ENCODE data around the gene COG3. TPM values are rescaled to one million over a fixed set of nuclear protein-coding genes. Genes with fewer than 3 reads are reported as not detected.

COG3 gene
- polyA plus RNA-seq, 4 donors = 15.9 to 29.4 (median 22.3) TPM

DNA sequence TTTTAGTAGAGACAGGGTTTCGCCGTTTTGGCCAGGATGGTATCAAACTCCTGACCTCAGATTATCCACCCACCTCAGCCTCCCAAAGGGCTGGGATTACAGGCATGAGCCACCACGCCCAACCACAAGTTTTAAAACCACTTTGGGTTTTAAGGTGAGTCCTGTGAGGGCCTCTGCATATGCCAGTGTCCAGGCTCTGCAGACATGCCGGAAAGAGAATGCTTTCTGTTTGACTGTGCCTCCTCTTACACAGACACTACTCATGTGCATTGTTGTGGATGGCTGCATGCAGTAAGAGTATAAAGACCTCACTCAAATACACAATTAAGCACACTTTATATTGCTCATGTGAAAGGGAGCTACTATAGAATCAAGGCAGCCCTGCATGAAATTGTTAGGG, 25.7 kb upstream of the COG3 start:
- H3K27ac ChIP-seq (ENCODE audit: low read depth in 1 of 3, low read length in 2 of 3) = no peak overlapping the region
- H3K9me3 ChIP-seq (ENCODE audit: control insufficient read depth in 2 of 2, insufficient read depth in 1 of 2, low read depth in 1 of 2, low read length in 1 of 2) = no peaks in the 10 kb centered on the region
- no peak overlapping the region for H3K4me3 ChIP-seq (ENCODE audit: low read depth in 1 of 3, low read length in 3 of 3)
- WGBS, 3 donors = 78 to 86% (median 82%) methylated on average over 4 of the region's 4 CpGs
- H3K36me3 ChIP-seq (ENCODE audit: control insufficient read depth in 3 of 3, insufficient read depth in 2 of 3, low read depth in 1 of 3, low read length in 3 of 3) = no peaks in the 10 kb centered on the region
- peaks cover 0 to 9% (median 0%) of the 10 kb centered on the region in 3 donors for H3K4me1 ChIP-seq (ENCODE audit: control insufficient read depth in 3 of 3, insufficient read depth in 2 of 3, low read depth in 1 of 3, low read length in 2 of 3)
- no peak for DNase-seq
- H3K27me3 ChIP-seq (ENCODE audit: control insufficient read depth in 3 of 3, insufficient read depth in 3 of 3, low read length in 3 of 3) = no peaks in the 10 kb centered on the region
- no peak for FAIRE-seq

DNA sequence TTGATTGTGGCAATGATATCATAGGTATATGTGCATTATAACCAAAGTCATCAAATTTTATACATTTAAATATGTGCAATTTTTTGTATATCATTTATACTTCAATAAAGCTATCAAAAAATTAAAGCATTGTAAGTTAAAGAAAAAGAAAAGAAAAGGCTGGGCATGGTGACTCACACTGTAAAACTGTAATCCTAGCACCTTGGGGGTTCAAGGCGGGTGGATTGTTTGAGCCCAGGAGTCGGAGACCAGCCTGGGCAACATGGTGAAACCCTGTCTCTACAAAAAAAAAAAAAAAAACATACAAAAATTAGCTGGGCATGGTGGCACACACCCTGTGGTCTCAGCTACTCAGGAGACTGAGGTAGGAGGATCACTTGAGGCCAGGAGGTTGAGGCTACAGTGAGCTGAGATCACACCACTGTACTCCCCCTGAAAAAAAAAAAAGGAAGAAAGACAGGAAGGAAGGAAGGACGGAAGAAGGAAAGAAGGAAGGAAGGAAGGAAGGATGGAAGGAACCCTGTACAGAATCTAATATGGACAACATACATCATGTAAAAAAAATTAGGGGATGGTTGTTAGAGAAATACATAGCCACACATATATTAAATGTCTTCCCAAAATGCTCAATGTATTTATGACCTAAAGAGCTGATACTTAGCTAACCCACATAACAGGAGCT, 24.8 kb upstream of the COG3 start:
- H3K4me1 ChIP-seq (ENCODE audit: control insufficient read depth in 3 of 3, insufficient read depth in 2 of 3, low read depth in 1 of 3, low read length in 2 of 3) = peaks cover 0 to 3% (median 0%) of the 10 kb centered on the region in 3 donors
- DNase-seq (no peak), FAIRE-seq (no peak)
- no peak overlapping the region for H3K4me3 ChIP-seq (ENCODE audit: low read depth in 1 of 3, low read length in 3 of 3)
- no peaks in the 10 kb centered on the region for H3K27me3 ChIP-seq (ENCODE audit: control insufficient read depth in 3 of 3, insufficient read depth in 3 of 3, low read length in 3 of 3)
- WGBS, 3 donors = 81 to 92% (median 90%) methylated on average over 3 of the region's 3 CpGs
- no peaks in the 10 kb centered on the region for H3K9me3 ChIP-seq (ENCODE audit: control insufficient read depth in 2 of 2, insufficient read depth in 1 of 2, low read depth in 1 of 2, low read length in 1 of 2)
- no peaks in the 10 kb centered on the region for H3K36me3 ChIP-seq (ENCODE audit: control insufficient read depth in 3 of 3, insufficient read depth in 2 of 3, low read depth in 1 of 3, low read length in 3 of 3)
- no peak overlapping the region for H3K27ac ChIP-seq (ENCODE audit: low read depth in 1 of 3, low read length in 2 of 3)

DNA sequence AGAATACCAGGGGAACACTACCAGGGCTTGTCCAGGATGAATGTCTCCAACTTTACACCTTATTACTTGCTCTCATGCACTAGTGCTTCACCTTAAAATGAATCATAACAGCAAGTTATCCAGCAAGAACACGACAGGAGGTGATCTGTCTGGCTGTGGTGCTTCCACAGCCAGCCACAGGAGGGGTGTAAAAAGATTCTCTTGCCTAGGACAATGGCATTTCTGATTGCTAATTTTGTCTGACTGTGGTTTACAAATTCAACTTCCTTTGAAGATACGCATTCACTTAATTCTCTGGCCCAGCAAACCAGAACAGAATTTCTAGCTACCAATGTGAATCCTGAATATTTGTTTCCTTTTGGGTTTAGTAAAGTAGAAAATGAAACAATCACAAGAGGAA, 23.1 kb upstream of the COG3 start:
- H3K4me1 ChIP-seq (ENCODE audit: control insufficient read depth in 3 of 3, insufficient read depth in 2 of 3, low read depth in 1 of 3, low read length in 2 of 3) = no peaks in the 10 kb centered on the region
- no peaks in the 10 kb centered on the region for H3K36me3 ChIP-seq (ENCODE audit: control insufficient read depth in 3 of 3, insufficient read depth in 2 of 3, low read depth in 1 of 3, low read length in 3 of 3)
- DNase-seq (no peak), FAIRE-seq (no peak)
- H3K27ac ChIP-seq (ENCODE audit: low read depth in 1 of 3, low read length in 2 of 3) = no peak overlapping the region
- no peaks in the 10 kb centered on the region for H3K27me3 ChIP-seq (ENCODE audit: control insufficient read depth in 3 of 3, insufficient read depth in 3 of 3, low read length in 3 of 3)
- no peak overlapping the region for H3K4me3 ChIP-seq (ENCODE audit: low read depth in 1 of 3, low read length in 3 of 3)
- no peaks in the 10 kb centered on the region for H3K9me3 ChIP-seq (ENCODE audit: control insufficient read depth in 2 of 2, insufficient read depth in 1 of 2, low read depth in 1 of 2, low read length in 1 of 2)
- 29 to 49% (median 46%) methylated on average over 2 of the region's 2 CpGs for WGBS, 3 donors

DNA sequence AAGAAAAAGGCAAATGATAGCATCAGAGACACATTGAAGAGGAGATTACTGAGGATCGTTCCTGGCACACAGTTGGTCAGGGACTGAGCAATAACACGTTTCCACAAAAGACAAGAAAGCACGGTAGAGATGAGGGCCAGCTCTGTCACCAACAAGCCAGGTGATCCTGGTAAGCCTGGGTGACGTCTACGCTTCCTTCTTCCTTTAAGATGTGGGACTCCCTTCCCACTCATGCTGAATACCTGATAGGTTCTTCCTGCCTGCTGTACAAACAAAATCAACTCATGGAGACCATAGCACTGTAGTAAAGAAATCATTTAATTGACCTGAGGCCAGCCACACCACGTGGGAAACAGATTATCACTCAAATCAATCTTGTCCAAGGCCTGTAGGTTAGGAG, 19.7 kb upstream of the COG3 start:
- Histone ChIP-seq H3K27ac (ENCODE audit: low read depth in 1 of 3, low read length in 2 of 3) (no peak overlapping the region), H3K36me3 (ENCODE audit: control insufficient read depth in 3 of 3, insufficient read depth in 2 of 3, low read depth in 1 of 3, low read length in 3 of 3) (no peaks in the 10 kb centered on the region), H3K9me3 (ENCODE audit: control insufficient read depth in 2 of 2, insufficient read depth in 1 of 2, low read depth in 1 of 2, low read length in 1 of 2) (no peaks in the 10 kb centered on the region), H3K4me3 (ENCODE audit: low read depth in 1 of 3, low read length in 3 of 3) (no peak overlapping the region), H3K27me3 (ENCODE audit: control insufficient read depth in 3 of 3, insufficient read depth in 3 of 3, low read length in 3 of 3) (no peaks in the 10 kb centered on the region), H3K4me1 (ENCODE audit: control insufficient read depth in 3 of 3, insufficient read depth in 2 of 3, low read depth in 1 of 3, low read length in 2 of 3) (peaks cover 0 to 5% (median 0%) of the 10 kb centered on the region in 3 donors)
- DNase-seq (no peak), FAIRE-seq (no peak)
- WGBS, 3 donors = 76 to 78% (median 77%) methylated on average over 6 of the region's 6 CpGs

DNA sequence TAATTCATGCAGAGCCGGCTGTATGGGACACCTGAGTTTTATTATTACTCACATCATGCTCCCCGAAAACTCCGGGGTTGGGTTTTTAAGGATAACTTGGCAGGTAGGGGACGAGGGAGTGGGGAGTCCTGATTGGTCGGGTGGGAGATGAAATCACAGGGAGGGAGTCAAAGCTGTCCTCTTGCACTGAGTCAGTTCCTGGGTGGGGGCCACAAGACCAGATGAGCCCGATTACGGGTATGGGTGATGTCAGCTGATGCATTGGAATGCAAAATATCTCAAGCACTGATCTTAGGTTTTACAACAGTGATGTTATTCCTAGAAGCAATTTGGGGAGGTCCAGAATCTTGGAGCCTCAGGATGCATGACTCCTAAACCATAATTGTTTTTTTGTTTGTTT, 18.6 kb upstream of the COG3 start:
- DNase-seq = no peak
- Histone ChIP-seq H3K4me3 (ENCODE audit: low read depth in 1 of 3, low read length in 3 of 3) (no peak overlapping the region), H3K27me3 (ENCODE audit: control insufficient read depth in 3 of 3, insufficient read depth in 3 of 3, low read length in 3 of 3) (no peaks in the 10 kb centered on the region), H3K4me1 (ENCODE audit: control insufficient read depth in 3 of 3, insufficient read depth in 2 of 3, low read depth in 1 of 3, low read length in 2 of 3) (peaks cover 0 to 5% (median 0%) of the 10 kb centered on the region in 3 donors), H3K36me3 (ENCODE audit: control insufficient read depth in 3 of 3, insufficient read depth in 2 of 3, low read depth in 1 of 3, low read length in 3 of 3) (no peaks in the 10 kb centered on the region), H3K9me3 (ENCODE audit: control insufficient read depth in 2 of 2, insufficient read depth in 1 of 2, low read depth in 1 of 2, low read length in 1 of 2) (no peaks in the 10 kb centered on the region), H3K27ac (ENCODE audit: low read depth in 1 of 3, low read length in 2 of 3) (no peak overlapping the region)
- WGBS, 3 donors = 81 to 85% (median 82%) methylated on average over 7 of the region's 7 CpGs
- FAIRE-seq = no peak

DNA sequence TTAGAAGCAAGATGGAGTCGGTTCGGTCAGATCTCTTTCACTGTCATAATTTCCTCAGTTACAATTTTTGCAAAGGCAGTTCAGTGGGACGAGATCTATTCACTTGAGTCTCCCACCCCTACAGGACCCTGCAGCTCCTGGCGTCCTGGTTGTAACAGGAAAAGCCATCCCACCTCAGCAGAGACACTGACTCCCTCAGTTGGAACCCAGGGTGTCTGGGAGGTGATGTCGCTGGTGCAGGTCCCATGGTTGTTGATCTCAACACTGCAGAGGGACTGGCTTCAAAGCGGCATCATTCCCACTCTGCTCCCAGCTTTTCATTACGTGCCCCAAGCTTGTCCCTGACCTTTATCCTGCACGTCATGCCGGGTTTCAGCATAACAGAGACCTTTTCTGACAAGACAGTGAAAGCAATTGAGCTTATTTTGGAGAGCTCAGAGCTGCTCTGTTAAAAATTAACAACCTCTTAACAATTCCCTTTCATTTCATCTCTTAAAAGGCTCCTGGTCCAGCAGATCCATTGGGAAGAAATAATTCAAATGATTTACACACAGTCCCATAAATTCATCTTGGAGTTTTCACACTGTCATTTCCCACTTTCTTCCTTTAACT, 17.6 kb upstream of the COG3 start:
- Histone ChIP-seq H3K4me1 (ENCODE audit: control insufficient read depth in 3 of 3, insufficient read depth in 2 of 3, low read depth in 1 of 3, low read length in 2 of 3) (peaks cover 0 to 5% (median 0%) of the 10 kb centered on the region in 3 donors), H3K27ac (ENCODE audit: low read depth in 1 of 3, low read length in 2 of 3) (no peak overlapping the region), H3K9me3 (ENCODE audit: control insufficient read depth in 2 of 2, insufficient read depth in 1 of 2, low read depth in 1 of 2, low read length in 1 of 2) (no peaks in the 10 kb centered on the region), H3K27me3 (ENCODE audit: control insufficient read depth in 3 of 3, insufficient read depth in 3 of 3, low read length in 3 of 3) (no peaks in the 10 kb centered on the region), H3K4me3 (ENCODE audit: low read depth in 1 of 3, low read length in 3 of 3) (no peak overlapping the region), H3K36me3 (ENCODE audit: control insufficient read depth in 3 of 3, insufficient read depth in 2 of 3, low read depth in 1 of 3, low read length in 3 of 3) (no peaks in the 10 kb centered on the region)
- WGBS, 3 donors = 36 to 65% (median 40%) methylated on average over 9 of the region's 9 CpGs
- DNase-seq = peak; percentile 37 to 38
- FAIRE-seq = no peak

DNA sequence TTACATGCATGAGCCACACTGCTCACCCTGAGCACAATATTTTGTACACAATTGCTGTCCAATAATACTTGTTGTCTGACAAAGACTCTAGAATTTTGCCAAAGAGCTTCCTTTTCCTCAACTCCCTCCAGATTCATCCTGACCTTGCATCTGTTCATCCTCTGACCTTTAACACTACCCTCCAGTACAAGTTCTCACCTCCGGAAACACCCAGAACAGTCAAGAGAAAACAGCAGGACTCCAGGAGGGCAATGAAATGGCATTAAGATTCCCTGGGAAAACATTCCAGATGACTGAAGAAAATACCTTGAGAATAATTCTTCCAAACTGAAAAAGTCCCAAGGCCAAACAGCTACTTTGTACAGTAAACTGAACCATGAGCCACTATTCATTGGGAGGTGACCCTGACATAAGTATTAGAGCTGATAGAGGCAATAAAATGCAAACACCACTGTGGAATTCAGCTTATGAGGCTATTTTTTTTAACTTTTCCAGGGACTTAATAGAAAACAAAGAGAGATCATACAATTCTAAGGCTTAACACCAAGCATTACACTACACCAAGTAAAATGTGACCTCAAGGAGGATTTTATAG, 15.7 kb upstream of the COG3 start:
- FAIRE-seq (no peak), DNase-seq (no peak)
- peaks cover 0 to 5% (median 0%) of the 10 kb centered on the region in 3 donors for H3K4me1 ChIP-seq (ENCODE audit: control insufficient read depth in 3 of 3, insufficient read depth in 2 of 3, low read depth in 1 of 3, low read length in 2 of 3)
- WGBS, 3 donors = 86 to 96% (median 87%) methylated on average over 1 of the region's 1 CpG
- H3K27ac ChIP-seq (ENCODE audit: low read depth in 1 of 3, low read length in 2 of 3) = no peak overlapping the region
- H3K4me3 ChIP-seq (ENCODE audit: low read depth in 1 of 3, low read length in 3 of 3) = no peak overlapping the region
- H3K27me3 ChIP-seq (ENCODE audit: control insufficient read depth in 3 of 3, insufficient read depth in 3 of 3, low read length in 3 of 3) = no peaks in the 10 kb centered on the region
- no peaks in the 10 kb centered on the region for H3K36me3 ChIP-seq (ENCODE audit: control insufficient read depth in 3 of 3, insufficient read depth in 2 of 3, low read depth in 1 of 3, low read length in 3 of 3)
- H3K9me3 ChIP-seq (ENCODE audit: control insufficient read depth in 2 of 2, insufficient read depth in 1 of 2, low read depth in 1 of 2, low read length in 1 of 2) = no peaks in the 10 kb centered on the region

DNA sequence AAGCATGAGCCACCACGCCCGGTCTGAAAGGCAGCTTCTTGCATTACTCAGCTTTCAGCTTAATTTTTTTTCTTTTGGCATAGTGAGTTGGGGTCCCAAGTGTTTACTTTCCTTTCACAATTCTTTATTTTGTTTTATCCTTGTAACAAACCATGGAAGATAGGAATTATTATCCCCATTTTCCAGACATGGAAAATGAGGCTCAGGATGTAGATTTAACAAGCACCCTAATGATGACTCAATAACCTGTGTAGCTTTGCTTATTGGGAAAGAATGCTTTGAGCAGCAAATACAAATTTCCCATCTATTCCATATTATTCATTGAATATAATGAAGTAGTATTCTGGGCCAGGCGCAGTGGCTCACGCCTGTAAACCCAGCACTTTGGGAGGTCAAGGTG, 13.5 kb upstream of the COG3 start:
- H3K4me1 ChIP-seq (ENCODE audit: control insufficient read depth in 3 of 3, insufficient read depth in 2 of 3, low read depth in 1 of 3, low read length in 2 of 3) = peaks cover 0 to 5% (median 0%) of the 10 kb centered on the region in 3 donors
- no peaks in the 10 kb centered on the region for H3K27me3 ChIP-seq (ENCODE audit: control insufficient read depth in 3 of 3, insufficient read depth in 3 of 3, low read length in 3 of 3)
- no peak overlapping the region for H3K27ac ChIP-seq (ENCODE audit: low read depth in 1 of 3, low read length in 2 of 3)
- H3K9me3 ChIP-seq (ENCODE audit: control insufficient read depth in 2 of 2, insufficient read depth in 1 of 2, low read depth in 1 of 2, low read length in 1 of 2) = no peaks in the 10 kb centered on the region
- 88 to 95% (median 91%) methylated on average over 4 of the region's 4 CpGs for WGBS, 3 donors
- no peak overlapping the region for H3K4me3 ChIP-seq (ENCODE audit: low read depth in 1 of 3, low read length in 3 of 3)
- DNase-seq = no peak
- FAIRE-seq = no peak
- no peaks in the 10 kb centered on the region for H3K36me3 ChIP-seq (ENCODE audit: control insufficient read depth in 3 of 3, insufficient read depth in 2 of 3, low read depth in 1 of 3, low read length in 3 of 3)

All from small intestine (tissue), 7 donors.